Activated CD8-positive, alpha-beta memory T cell treated with anti-CD3 and anti-CD28 coated beads for 36 hours (primary cell): Measurements from ENCODE around the gene SLC38A1. TPM values are rescaled to one million over a fixed set of nuclear protein-coding genes. Genes with fewer than 3 reads are reported as not detected.

Experiments used
- total RNA-seq, 2 experiments: library from RNA; stranded (reverse); gene quantifications; one replicate each; pipeline ENCODE4 v1.2.3, GENCODE V29; 2021

Gene SLC38A1
- total RNA-seq, 2 experiments from 2014 or later = 248 to 250 TPM

Other genes starting within 250 kb of the SLC38A1 start
- 100 to 1,000 TPM; 220 to 227 TPM for gene SLC38A2, start 103.7 kb upstream of the SLC38A1 start, total RNA-seq